H1 (cell line): ENCODE measurements around the gene LRRC4C. TPM values are rescaled to one million over a fixed set of nuclear protein-coding genes. Genes with fewer than 3 reads are reported as not detected.

Experiments used
- CTCF ChIA-PET: fragments of 300-600 bp; sonication (Branson Sonifier 250); formaldehyde crosslinking; loops from one replicate; lab custom pipeline; 2021; ENCODE audit not compliant: partially characterized antibody; lab: Charles Lee
- POLR2A ChIA-PET: fragments of 300-600 bp; sonication (Branson Sonifier 250); formaldehyde crosslinking; loops from one replicate; lab custom pipeline; 2021; ENCODE audit warnings: inconsistent platforms; ENCODE audit not compliant: partially characterized antibody; lab: Charles Lee
- DNase-seq, 2 experiments: peaks; one replicate each; pipeline versions ENCODE4 v3.0.0 to v3.0.0-alpha.2; 2010 to 2022; ENCODE audit warnings: low spot score in 2 of 2, low read depth in 1 of 2, mixed read lengths in 1 of 2
- FAIRE-seq: peaks from 2 replicates; lab custom pipeline; 2011; peaks lifted over from hg19 to GRCh38; lab: Jason Lieb, UNC
- H2AFZ ChIP-seq: 2 replicates; pipeline ENCODE4 v1.8.1; 2012; ENCODE audit warnings: low read length, inconsistent platforms
- H2AK5ac ChIP-seq: 2 replicates; pipeline ENCODE4 v1.6.1; 2013; ENCODE audit warnings: low read depth, low read length
- H2BK120ac ChIP-seq: replicated peaks from 2 replicates; pipeline ENCODE3; 2013; ENCODE audit warnings: low read depth, low read length, inconsistent platforms
- H2BK12ac ChIP-seq: 2 replicates; pipeline ENCODE4 v1.6.1; 2013; ENCODE audit warnings: low read depth, low read length
- H2BK15ac ChIP-seq: 2 replicates; pipeline ENCODE4 v1.6.1; 2013; ENCODE audit warnings: low read length
- H2BK20ac ChIP-seq: 2 replicates; pipeline ENCODE4 v1.6.1; 2013; ENCODE audit warnings: low read length
- H2BK5ac ChIP-seq: 2 replicates; pipeline ENCODE4 v1.6.1; 2013; ENCODE audit warnings: low read depth, low read length
- H3K14ac ChIP-seq: 2 replicates; pipeline ENCODE4 v1.6.1; 2013; ENCODE audit warnings: inconsistent platforms; ENCODE audit not compliant: insufficient read length
- H3K18ac ChIP-seq: 2 replicates; pipeline ENCODE4 v1.6.1; 2013; ENCODE audit warnings: low read length; ENCODE audit errors: extremely low read depth
- H3K23ac ChIP-seq: 2 replicates; pipeline ENCODE4 v1.6.1; 2013; ENCODE audit warnings: inconsistent platforms; ENCODE audit not compliant: insufficient read length
- H3K23me2 ChIP-seq: 2 replicates; pipeline ENCODE4 v1.6.1; 2013; ENCODE audit warnings: low read depth, low read length
- H3K27ac ChIP-seq: 2 replicates; pipeline ENCODE4 v1.6.1; 2011; ENCODE audit warnings: low read depth, low read length, inconsistent platforms
- H3K27me3 ChIP-seq, 4 experiments: replicated peaks in 1 of 4; 1 replicate in 1 of 4; 2 replicates in 3 of 4; pipeline versions ENCODE4 v1.6.1 to v1.8.1; 2011 to 2013; ENCODE audit warnings: low read length in 3 of 4, mild to moderate bottlenecking in 3 of 4, inconsistent platforms in 2 of 4, mixed read lengths in 2 of 4, moderate library complexity in 1 of 4; ENCODE audit not compliant: control insufficient read depth in 3 of 4, insufficient read depth in 3 of 4; ENCODE audit errors: extremely low read depth in 1 of 4
- H3K36me3 ChIP-seq, 4 experiments: 2 replicates each; pipeline versions ENCODE4 v1.6.1 to v1.8.1; 2011 to 2013; ENCODE audit warnings: mild to moderate bottlenecking in 4 of 4, low read length in 3 of 4, moderate library complexity in 2 of 4, control low read depth in 1 of 4, inconsistent platforms in 1 of 4; ENCODE audit not compliant: insufficient read depth in 4 of 4, control insufficient read depth in 2 of 4
- H3K4ac ChIP-seq: replicated peaks from 2 replicates; pipeline ENCODE3; 2013; ENCODE audit warnings: low read length, low read depth, mixed read lengths, inconsistent platforms; ENCODE audit not compliant: insufficient read length
- H3K4me1 ChIP-seq, 4 experiments: replicated peaks in 1 of 4; 1 replicate in 1 of 4; 2 replicates in 3 of 4; pipeline versions ENCODE4 v1.6.1 to v1.8.1; 2011 to 2013; ENCODE audit warnings: low read length in 3 of 4, inconsistent platforms in 2 of 4, mixed read lengths in 1 of 4; ENCODE audit not compliant: insufficient read depth in 4 of 4, control insufficient read depth in 3 of 4
- H3K4me2 ChIP-seq, 2 experiments: 2 replicates each; pipeline versions ENCODE4 v1.6.1 to v1.8.1; 2011 to 2013; ENCODE audit warnings: low read depth in 2 of 2, low read length in 2 of 2, control low read depth in 1 of 2, inconsistent platforms in 1 of 2, mild to moderate bottlenecking in 1 of 2; ENCODE audit not compliant: insufficient read depth in 1 of 2
- H3K4me3 ChIP-seq, 4 experiments: fragments of 200-600, 300-600 bp in 1 of 4; sonication (generic), shearing (Covaris generic), sonication (Bioruptor Twin) in 1 of 4; 2 replicates each; pipeline versions ENCODE4 v1.5.1 to v1.8.1; 2011 to 2016; ENCODE audit warnings: low read length in 4 of 4, low read depth in 3 of 4, control low read depth in 2 of 4, inconsistent platforms in 2 of 4, mild to moderate bottlenecking in 2 of 4, mixed read lengths in 1 of 4, moderate library complexity in 1 of 4; ENCODE audit not compliant: insufficient read depth in 2 of 4; ENCODE audit errors: extremely low read depth in 1 of 4
- H3K56ac ChIP-seq: replicated peaks from 2 replicates; pipeline ENCODE3; 2013; ENCODE audit warnings: low read depth, mild to moderate bottlenecking, mixed read lengths, low read length, inconsistent platforms; ENCODE audit not compliant: insufficient read length
- H3K79me1 ChIP-seq: 2 replicates; pipeline ENCODE4 v1.6.1; 2013; ENCODE audit warnings: low read depth, low read length, control low read depth
- H3K79me2 ChIP-seq, 2 experiments: 2 replicates each; pipeline versions ENCODE4 v1.6.1 to v1.8.1; 2012 to 2013; ENCODE audit warnings: low read length in 2 of 2, mild to moderate bottlenecking in 2 of 2, inconsistent platforms in 1 of 2; ENCODE audit not compliant: insufficient read depth in 2 of 2, control insufficient read depth in 1 of 2
- H3K9ac ChIP-seq, 4 experiments: replicated peaks in 1 of 4; 1 replicate in 1 of 4; 2 replicates in 3 of 4; pipeline versions ENCODE4 v1.6.1 to v1.8.1; 2011 to 2013; ENCODE audit warnings: low read depth in 3 of 4, low read length in 3 of 4, control low read depth in 2 of 4, mild to moderate bottlenecking in 2 of 4, moderate library complexity in 2 of 4, inconsistent platforms in 1 of 4; ENCODE audit errors: extremely low read depth in 1 of 4
- H3K9me3 ChIP-seq, 2 experiments: 2 replicates each; pipeline versions ENCODE4 v1.6.1 to v1.8.1; 2012 to 2013; ENCODE audit warnings: mild to moderate bottlenecking in 2 of 2, moderate library complexity in 2 of 2, control low read depth in 1 of 2, inconsistent platforms in 1 of 2, low read depth in 1 of 2, low read length in 1 of 2, mixed read lengths in 1 of 2; ENCODE audit not compliant: insufficient read depth in 2 of 2
- H4K20me1 ChIP-seq, 2 experiments: replicated peaks in 1 of 2; 2 replicates each; pipeline versions ENCODE3 to v1.8.1; 2011 to 2013; ENCODE audit warnings: inconsistent platforms in 2 of 2, low read length in 2 of 2, mild to moderate bottlenecking in 1 of 2; ENCODE audit not compliant: insufficient read depth in 2 of 2, control insufficient read depth in 1 of 2
- H4K5ac ChIP-seq: 2 replicates; pipeline ENCODE4 v1.6.1; 2013; ENCODE audit warnings: low read length, low read depth, mixed read lengths, inconsistent platforms; ENCODE audit not compliant: insufficient read length
- H4K8ac ChIP-seq: 2 replicates; pipeline ENCODE4 v1.8.0; 2013; ENCODE audit warnings: mild to moderate bottlenecking, moderate library complexity, low read length, inconsistent platforms; ENCODE audit not compliant: insufficient read depth; ENCODE audit errors: extremely low read depth
- H4K91ac ChIP-seq: replicated peaks from 2 replicates; pipeline ENCODE3; 2013; ENCODE audit warnings: low read length, mixed read lengths, inconsistent platforms; ENCODE audit not compliant: insufficient read length
- CHD2 ChIP-seq: IDR thresholded peaks from 2 replicates; pipeline ENCODE4 v1.6.1; 2012; ENCODE audit warnings: low read length, improper control_type of control experiment
- SIN3A ChIP-seq, 2 experiments: IDR thresholded peaks in 1 of 2; conservative IDR thresholded peaks in 1 of 2; 2 replicates each; pipeline ENCODE4 v1.6.1; 2011 to 2012; ENCODE audit warnings: low read length in 2 of 2, improper control_type of control experiment in 1 of 2, low read depth in 1 of 2, mild to moderate bottlenecking in 1 of 2
- WGBS, 2 experiments: shearing (Covaris generic) in 1 of 2; methylation state at CpG; one replicate each; pipeline versions ENCODE4 v1.1.6 to v1.1.7; 2013 to 2015; ENCODE audit warnings: low lambda C conversion rate in 2 of 2, mixed read lengths in 2 of 2, inconsistent platforms in 1 of 2, low coverage in 1 of 2, missing lambda C conversion rate in 1 of 2; ENCODE audit not compliant: insufficient replicate concordance in 2 of 2, insufficient coverage in 1 of 2, insufficient read length in 1 of 2; ENCODE audit errors: extremely low coverage in 1 of 2, missing lambda C conversion rate in 1 of 2; 5-methylcytosine and 5-hydroxymethylcytosine counted together
- polyA plus RNA-seq, 7 experiments: library from polyadenylated mRNA; depleted of rRNA in 3 of 7; stranded (reverse) in 5 of 7; unstranded in 2 of 7; fragments of >200 nt in 5 of 7; fragments of 200-250 nt in 2 of 7; gene quantifications; 1 replicate in 5 of 7; 2 replicates in 1 of 7; 4 replicates in 1 of 7; pipeline versions ENCODE4 v1.2.1 to v1.2.3, GENCODE V29; 2011 to 2013; ENCODE audit warnings: missing spikeins in 2 of 7, mixed read lengths in 2 of 7
- total RNA-seq: library from RNA; stranded (reverse); fragmentation: NEBNext Ultra II Directional; extraction: Animal tissue kit (Norgen Biotek cat#: 25700); gene quantifications from 2 replicates; pipeline ENCODE4 v1.2.1, GENCODE V29; 2021

Gene LRRC4C
- total and polyA plus RNA-seq, 2 of the 8 experiments (the other 6 are each of a cell fraction or from before 2014, with no cell fraction given) = 0.23 to 2.2 TPM

DNA sequence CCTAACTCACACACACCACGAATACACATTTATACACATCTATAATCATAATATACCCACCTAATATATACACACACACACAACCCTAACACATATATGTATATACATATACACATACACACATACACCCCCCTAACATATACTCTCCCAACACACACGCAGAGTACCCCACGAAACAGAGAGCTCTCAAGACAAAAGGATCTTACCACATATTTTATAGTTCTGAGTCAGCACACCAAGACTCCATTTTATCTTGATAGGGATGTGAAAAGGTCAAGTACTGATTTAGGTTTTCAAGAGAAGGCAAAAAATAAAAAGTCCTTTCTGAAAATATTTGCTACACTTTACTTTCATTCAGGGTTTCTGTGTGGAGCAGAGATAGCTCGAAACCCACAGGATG, 1207.2 kb downstream of the LRRC4C start:
- H3K23ac ChIP-seq = no peak overlapping the region
- H3K36me3 ChIP-seq = no peaks in the 10 kb centered on the region
- no peak overlapping the region for H4K5ac ChIP-seq
- no peaks in the 10 kb centered on the region for H3K79me2 ChIP-seq
- no peaks in the 10 kb centered on the region for H3K23me2 ChIP-seq
- H2AFZ ChIP-seq = no peak overlapping the region
- no peak overlapping the region for H2BK20ac ChIP-seq
- H4K20me1 ChIP-seq = no peaks in the 10 kb centered on the region
- no peak overlapping the region for H3K4me3 ChIP-seq
- H3K4ac ChIP-seq = no peak overlapping the region
- no peak overlapping the region for H3K56ac ChIP-seq
- FAIRE-seq (no peak), DNase-seq (no peak)
- no peak overlapping the region for H4K91ac ChIP-seq
- WGBS, 2 experiments = 93 to 100% methylated on average over 1 to 4 of the region's 4 CpGs
- H2BK15ac ChIP-seq = no peak overlapping the region
- POLR2A ChIA-PET = interaction anchor here (1.2 kb wide), 1 partner anchor 8 kb away, joined by 3 read pairs; no protein-coding TSS in a partner anchor
- TF ChIP-seq CHD2 (no peak), SIN3A (conservative IDR thresholded peaks at IDR 0.05 in 1 of 2, IDR thresholded peaks at IDR 0.05 in 1 of 2; ENCODE audit: low read depth in 1 of 2, low read length in 2 of 2) (no peak)
- TF ChIP-seq, all 59 proteins: peak for 0
- Histone ChIP-seq H3K4me1 (peaks cover 0 to 3% (median 0%) of the 10 kb centered on the region in 4 experiments; a peak in 1 of 7 replicates), H3K79me1 (no peaks in the 10 kb centered on the region), H3K18ac (no peak overlapping the region), H3K9ac (no peak overlapping the region), H3K14ac (no peak overlapping the region), H2BK5ac (no peak overlapping the region), H3K9me3 (no peaks in the 10 kb centered on the region), H3K4me2 (no peak overlapping the region), H2AK5ac (no peak overlapping the region), H4K8ac (no peak overlapping the region), H3K27ac (no peak overlapping the region), H2BK12ac (no peak overlapping the region), H3K27me3 (peaks cover 2 to 11% (median 4%) of the 10 kb centered on the region in 4 experiments; a peak in 5 of 7 replicates), H2BK120ac (no peak overlapping the region)
- CTCF ChIA-PET = interaction anchor here (0.9 kb wide), 1 partner anchor 129 kb away, joined by 3 read pairs; no protein-coding TSS in a partner anchor
